D721Med (cell line): ENCODE measurements around the gene PPM1M.

Source experiments
- DNase-seq: peaks from one replicate; pipeline ENCODE4 v3.0.0; 2011; ENCODE audit warnings: low spot score; ENCODE audit not compliant: insufficient read length
- FAIRE-seq: peaks from 2 replicates; lab custom pipeline; 2011; peaks lifted over from hg19 to GRCh38; lab: Jason Lieb, UNC
- CTCF ChIP-seq: IDR thresholded peaks from 2 replicates; pipeline ENCODE4 v1.5.1; 2012; ENCODE audit warnings: mild to moderate bottlenecking, control low read depth; ENCODE audit not compliant: insufficient read depth; ENCODE audit errors: missing control alignments

Gene PPM1M

GRCh38 chr3:52292247-52293065 is 46.9 kb downstream of the PPM1M start:
- no peak for DNase-seq
- no peak for FAIRE-seq

GRCh38 chr3:52293491-52294319 is 48.1 kb downstream of the PPM1M start:
- no peak for TF ChIP-seq CTCF
- no peak for FAIRE-seq

More at GRCh38 chr3:52292247-52293065, 46.9 kb downstream of the PPM1M start:
- no peak for TF ChIP-seq CTCF

GRCh38 chr3:52294320-52295150 is 49.0 kb downstream of the PPM1M start:
- no peak for DNase-seq
- no peak for FAIRE-seq
- no peak for TF ChIP-seq CTCF

More at GRCh38 chr3:52293491-52294319, 48.1 kb downstream of the PPM1M start:
- no peak for DNase-seq

GRCh38 chr3:52295671-52296208 is 50.2 kb downstream of the PPM1M start:
- FAIRE-seq (no peak), DNase-seq (no peak)
- TF ChIP-seq CTCF = no peak

GRCh38 chr3:52297242-52298148 is 51.9 kb downstream of the PPM1M start:
- DNase-seq (no peak), FAIRE-seq (no peak)
- no peak for TF ChIP-seq CTCF
